ENCODE measurements around the gene VN1R5.

The VN1R5 gene

GRCh38 chr1:247291833-247292561 is 36.1 kb downstream of the VN1R5 start:
- no peaks in the 10 kb centered on the region for H3K9me3 ChIP-seq (ENCODE audit: control insufficient read depth, insufficient read depth, low read length)
- H3K4me1 ChIP-seq (ENCODE audit: control insufficient read depth, low read length) = no peaks in the 10 kb centered on the region
- no peaks in the 10 kb centered on the region for H4K20me1 ChIP-seq (ENCODE audit: control insufficient read depth, insufficient read depth, low read depth, low read length)
- no peaks in the 10 kb centered on the region for H3K9me2 ChIP-seq (replicated peaks; ENCODE audit: control insufficient read depth, low read length)
- no peak overlapping the region for H3K4me3 ChIP-seq (ENCODE audit: low read length)
- TF ChIP-seq, protein P1, sequence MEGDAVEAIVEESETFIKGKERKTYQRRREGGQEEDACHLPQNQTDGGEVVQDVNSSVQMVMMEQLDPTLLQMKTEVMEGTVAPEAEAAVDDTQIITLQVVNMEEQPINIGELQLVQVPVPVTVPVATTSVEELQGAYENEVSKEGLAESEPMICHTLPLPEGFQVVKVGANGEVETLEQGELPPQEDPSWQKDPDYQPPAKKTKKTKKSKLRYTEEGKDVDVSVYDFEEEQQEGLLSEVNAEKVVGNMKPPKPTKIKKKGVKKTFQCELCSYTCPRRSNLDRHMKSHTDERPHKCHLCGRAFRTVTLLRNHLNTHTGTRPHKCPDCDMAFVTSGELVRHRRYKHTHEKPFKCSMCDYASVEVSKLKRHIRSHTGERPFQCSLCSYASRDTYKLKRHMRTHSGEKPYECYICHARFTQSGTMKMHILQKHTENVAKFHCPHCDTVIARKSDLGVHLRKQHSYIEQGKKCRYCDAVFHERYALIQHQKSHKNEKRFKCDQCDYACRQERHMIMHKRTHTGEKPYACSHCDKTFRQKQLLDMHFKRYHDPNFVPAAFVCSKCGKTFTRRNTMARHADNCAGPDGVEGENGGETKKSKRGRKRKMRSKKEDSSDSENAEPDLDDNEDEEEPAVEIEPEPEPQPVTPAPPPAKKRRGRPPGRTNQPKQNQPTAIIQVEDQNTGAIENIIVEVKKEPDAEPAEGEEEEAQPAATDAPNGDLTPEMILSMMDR (IDR thresholded peaks at IDR 0.05; ENCODE audit: low read depth, low read length, poor library complexity, severe bottlenecking) = no peak
- TF ChIP-seq EZH2phosphoT487 (IDR thresholded peaks at IDR 0.05; ENCODE audit: borderline replicate concordance, low read length) = no peak
- no peaks in the 10 kb centered on the region for H3F3A ChIP-seq (ENCODE audit: control insufficient read depth, insufficient read depth)
- no peak overlapping the region for H3K4me2 ChIP-seq (ENCODE audit: low read length)
- no peak overlapping the region for H3K27ac ChIP-seq (ENCODE audit: low read depth, low read length)
- H3K36me3 ChIP-seq (ENCODE audit: control insufficient read depth, low read length) = no peaks in the 10 kb centered on the region
- no peaks in the 10 kb centered on the region for H3K79me2 ChIP-seq (ENCODE audit: control insufficient read depth, low read length)
- H3K27me3 ChIP-seq (ENCODE audit: control insufficient read depth, low read length) = no peaks in the 10 kb centered on the region

DNA sequence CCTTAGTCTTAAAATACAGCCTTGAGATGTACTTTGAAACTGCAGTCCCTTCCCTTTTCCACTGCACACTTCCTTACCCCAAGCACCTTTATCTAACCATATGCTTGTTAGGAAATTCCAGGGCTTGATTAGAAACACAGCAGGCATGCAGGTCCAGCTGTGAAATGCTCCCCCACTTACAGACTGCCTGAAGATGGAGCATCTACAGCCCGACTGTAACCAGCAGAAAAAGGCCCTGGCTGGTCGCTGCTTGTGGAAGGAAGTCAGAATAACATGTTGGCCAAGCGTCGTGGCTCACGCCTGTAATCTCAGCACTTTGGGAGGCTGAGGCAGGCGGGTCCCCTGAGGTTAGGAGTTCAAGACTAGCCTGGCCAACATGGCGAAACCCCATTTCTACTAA is 37.2 kb downstream of the VN1R5 start:
- H3K27me3 ChIP-seq (ENCODE audit: control insufficient read depth, low read length) = no peaks in the 10 kb centered on the region
- no peaks in the 10 kb centered on the region for H3K9me2 ChIP-seq (replicated peaks; ENCODE audit: control insufficient read depth, low read length)
- H3K4me1 ChIP-seq (ENCODE audit: control insufficient read depth, low read length) = no peaks in the 10 kb centered on the region
- H3K79me2 ChIP-seq (ENCODE audit: control insufficient read depth, low read length) = no peaks in the 10 kb centered on the region
- TF ChIP-seq EZH2phosphoT487 (IDR thresholded peaks at IDR 0.05; ENCODE audit: borderline replicate concordance, low read length) = no peak
- TF ChIP-seq, protein P1 (IDR thresholded peaks at IDR 0.05; ENCODE audit: low read depth, low read length, poor library complexity, severe bottlenecking) = no peak
- H3F3A ChIP-seq (ENCODE audit: control insufficient read depth, insufficient read depth) = no peaks in the 10 kb centered on the region
- H3K9me3 ChIP-seq (ENCODE audit: control insufficient read depth, insufficient read depth, low read length) = no peaks in the 10 kb centered on the region
- no peak overlapping the region for H3K4me2 ChIP-seq (ENCODE audit: low read length)
- H4K20me1 ChIP-seq (ENCODE audit: control insufficient read depth, insufficient read depth, low read depth, low read length) = no peaks in the 10 kb centered on the region
- no peak overlapping the region for H3K27ac ChIP-seq (ENCODE audit: low read depth, low read length)
- no peaks in the 10 kb centered on the region for H3K36me3 ChIP-seq (ENCODE audit: control insufficient read depth, low read length)
- no peak overlapping the region for H3K4me3 ChIP-seq (ENCODE audit: low read length)

- Histone ChIP-seq H3K4me2 (ENCODE audit: low read length) (no peak overlapping the region), H3K27me3 (ENCODE audit: control insufficient read depth, low read length) (no peaks in the 10 kb centered on the region), H3K4me3 (ENCODE audit: low read length) (no peak overlapping the region), H3K36me3 (ENCODE audit: control insufficient read depth, low read length) (no peaks in the 10 kb centered on the region), H4K20me1 (ENCODE audit: control insufficient read depth, insufficient read depth, low read depth, low read length) (no peaks in the 10 kb centered on the region), H3K9me3 (ENCODE audit: control insufficient read depth, insufficient read depth, low read length) (no peaks in the 10 kb centered on the region), H3F3A (ENCODE audit: control insufficient read depth, insufficient read depth) (no peaks in the 10 kb centered on the region), H3K4me1 (ENCODE audit: control insufficient read depth, low read length) (no peaks in the 10 kb centered on the region), H3K79me2 (ENCODE audit: control insufficient read depth, low read length) (no peaks in the 10 kb centered on the region), H3K9me2 (replicated peaks; ENCODE audit: control insufficient read depth, low read length) (no peaks in the 10 kb centered on the region), H3K27ac (ENCODE audit: low read depth, low read length) (no peak overlapping the region)
- TF ChIP-seq EZH2phosphoT487 (IDR thresholded peaks at IDR 0.05; ENCODE audit: borderline replicate concordance, low read length) = no peak
- TF ChIP-seq, protein P1 (IDR thresholded peaks at IDR 0.05; ENCODE audit: low read depth, low read length, poor library complexity, severe bottlenecking) = no peak
Observed at GRCh38 chr1:247294282-247294681, 38.4 kb downstream of the VN1R5 start.
